ENCODE data around the gene ANKRD7.
A peak's percentile ranks its signal among the peaks of the same experiment; 100 is the strongest.

Gene ANKRD7

GRCh38 chr7:118224521-118224920 lies at the start of gene ANKRD7:
Gene ANKRD7, plus strand, starts transcription at chr7:118224704. Its CDS starts 127 bp downstream, at chr7:118224831.
- Histone ChIP-seq H3K4me2 (no peak within 1 kb of the TSS), H3K4me1 (no peaks in the 10 kb centered on the region), H3K36me3 (no peaks in the 10 kb centered on the region), H3K9me3 (replicated peaks in 1 of 11) (no peaks in the 10 kb centered on the region), H3K27me3 (no peaks in the 10 kb centered on the region), H3K9ac (no peak within 1 kb of the TSS), H4K20me1 (no peaks in the 10 kb centered on the region), H3K4me3 (no peak within 1 kb of the TSS), H3K27ac (no peak within 1 kb of the TSS)
- no peak for TF ChIP-seq Cebpa-rat (IDR thresholded peaks at IDR 0.05)

GRCh38 chr7:118175740-118176139 lies 48.8 kb upstream of the ANKRD7 start:
- Histone ChIP-seq H4K20me1 (no peaks in the 10 kb centered on the region), H3K9me3 (replicated peaks in 1 of 11) (no peaks in the 10 kb centered on the region), H3K9ac (no peak overlapping the region), H3K4me2 (peak overlapping the region in 7 of 11 experiments; percentile 5 to 39 (median 20); a peak in 10 of 22 replicates), H3K4me3 (no peak overlapping the region), H3K27ac (no peak overlapping the region), H3K27me3 (no peaks in the 10 kb centered on the region), H3K36me3 (no peaks in the 10 kb centered on the region), H3K4me1 (peaks cover 0 to 9% (median 6%) of the 10 kb centered on the region in 10 experiments; a peak in 6 of 20 replicates)
- no peak for TF ChIP-seq Cebpa-rat (IDR thresholded peaks at IDR 0.05)

- no peaks in the 10 kb centered on the region for H3K36me3 ChIP-seq
- H3K4me2 ChIP-seq = no peak overlapping the region
- no peak overlapping the region for H3K4me3 ChIP-seq
Measured at GRCh38 chr7:118179191-118179590, 45.3 kb upstream of the ANKRD7 start.

GRCh38 chr7:118182593-118183427 lies 41.7 kb upstream of the ANKRD7 start:
- H3K9ac ChIP-seq = peak overlapping the region; percentile 94 to 99 (median 97)

More at GRCh38 chr7:118179191-118179590, 45.3 kb upstream of the ANKRD7 start:
- no peak overlapping the region for H3K9ac ChIP-seq
- no peaks in the 10 kb centered on the region for H3K27me3 ChIP-seq
- peaks cover 11 to 17% (median 15%) of the 10 kb centered on the region in 10 experiments; a peak in 13 of 20 replicates for H3K4me1 ChIP-seq
- no peak overlapping the region for H3K27ac ChIP-seq
- no peaks in the 10 kb centered on the region for H4K20me1 ChIP-seq
- H3K9me3 ChIP-seq (replicated peaks in 1 of 11) = no peaks in the 10 kb centered on the region
- no peak for TF ChIP-seq Cebpa-rat (IDR thresholded peaks at IDR 0.05)

GRCh38 chr7:118183428-118183785 lies 41.1 kb upstream of the ANKRD7 start:
- H3K9me3 ChIP-seq (replicated peaks in 1 of 11) = no peaks in the 10 kb centered on the region
- H3K4me1 ChIP-seq = peaks cover 18 to 39% (median 28%) of the 10 kb centered on the region in 10 experiments
- no peaks in the 10 kb centered on the region for H3K27me3 ChIP-seq
- H3K4me3 ChIP-seq = peak overlapping the region; percentile 70 to 92 (median 82)
- peaks cover 15 to 34% (median 23%) of the 10 kb centered on the region in 11 experiments for H3K36me3 ChIP-seq
- peak overlapping the region; percentile 96 to 99 (median 97) for H3K27ac ChIP-seq
- peaks cover 0 to 28% (median 16%) of the 10 kb centered on the region in 11 experiments; a peak in 11 of 22 replicates for H4K20me1 ChIP-seq
- peak overlapping the region; percentile 94 to 99 (median 97) for H3K9ac ChIP-seq
- peak overlapping the region; percentile 78 to 95 (median 85) for H3K4me2 ChIP-seq
- TF ChIP-seq Cebpa-rat (IDR thresholded peaks at IDR 0.05) = no peak

More at GRCh38 chr7:118182593-118183427, 41.7 kb upstream of the ANKRD7 start:
- H3K4me1 ChIP-seq = peaks cover 18 to 39% (median 28%) of the 10 kb centered on the region in 10 experiments
- peak overlapping the region; percentile 96 to 99 (median 97) for H3K27ac ChIP-seq
- H3K4me2 ChIP-seq = peak overlapping the region; percentile 78 to 95 (median 85)
- H3K36me3 ChIP-seq = peaks cover 9 to 28% (median 17%) of the 10 kb centered on the region in 11 experiments
- H4K20me1 ChIP-seq = peaks cover 0 to 22% (median 13%) of the 10 kb centered on the region in 11 experiments; a peak in 11 of 22 replicates
- H3K27me3 ChIP-seq = no peaks in the 10 kb centered on the region
- H3K4me3 ChIP-seq = peak overlapping the region; percentile 70 to 92 (median 82)
- TF ChIP-seq Cebpa-rat (IDR thresholded peaks at IDR 0.05) = no peak
- H3K9me3 ChIP-seq (replicated peaks in 1 of 11) = no peaks in the 10 kb centered on the region

- Histone ChIP-seq H3K4me1 (peaks cover 18 to 39% (median 28%) of the 10 kb centered on the region in 10 experiments), H3K9ac (peak within 1 kb of the TSS; percentile 94 to 99 (median 97)), H3K36me3 (peaks cover 20 to 39% (median 29%) of the 10 kb centered on the region in 11 experiments), H3K27me3 (no peaks in the 10 kb centered on the region), H3K4me2 (peak within 1 kb of the TSS; percentile 78 to 97 (median 88)), H3K4me3 (peak within 1 kb of the TSS; percentile 70 to 92 (median 82)), H3K27ac (peak within 1 kb of the TSS; percentile 96 to 99 (median 97)), H3K9me3 (replicated peaks in 1 of 11) (no peaks in the 10 kb centered on the region), H4K20me1 (peaks cover 1 to 31% (median 17%) of the 10 kb centered on the region in 11 experiments; a peak in 13 of 22 replicates)
- TF ChIP-seq Cebpa-rat (IDR thresholded peaks at IDR 0.05) = no peak
Measured at GRCh38 chr7:118183786-118184564, 40.5 kb upstream of the ANKRD7 start, which contains the start of gene LSM8. Gene LSM8, plus strand, starts transcription at chr7:118184164. Its CDS starts 60 bp downstream, at chr7:118184224.

- Histone ChIP-seq H3K36me3 (peaks cover 26 to 45% (median 35%) of the 10 kb centered on the region in 11 experiments), H3K9ac (peak overlapping the region; percentile 94 to 99 (median 97)), H3K27ac (peak overlapping the region; percentile 96 to 99 (median 97)), H3K4me1 (peaks cover 18 to 39% (median 28%) of the 10 kb centered on the region in 10 experiments), H3K4me2 (peak overlapping the region; percentile 74 to 97 (median 85)), H3K27me3 (no peaks in the 10 kb centered on the region), H3K9me3 (replicated peaks in 1 of 11) (no peaks in the 10 kb centered on the region), H4K20me1 (peaks cover 7 to 37% (median 22%) of the 10 kb centered on the region in 11 experiments; a peak in 14 of 22 replicates), H3K4me3 (peak overlapping the region; percentile 70 to 92 (median 82))
- no peak for TF ChIP-seq Cebpa-rat (IDR thresholded peaks at IDR 0.05)
Measured at GRCh38 chr7:118184565-118184940, 40.0 kb upstream of the ANKRD7 start.

- no peaks in the 10 kb centered on the region for H3K27me3 ChIP-seq
- no peak for TF ChIP-seq Cebpa-rat (IDR thresholded peaks at IDR 0.05)
- peaks cover 34 to 53% (median 40%) of the 10 kb centered on the region in 11 experiments for H3K36me3 ChIP-seq
- H3K9ac ChIP-seq = peak overlapping the region; percentile 94 to 99 (median 97)
- H3K4me2 ChIP-seq = peak overlapping the region; percentile 74 to 97 (median 85)
- H3K27ac ChIP-seq = peak overlapping the region; percentile 96 to 99 (median 97); a peak in 19 of 22 replicates
- peaks cover 8 to 39% (median 24%) of the 10 kb centered on the region in 11 experiments; a peak in 14 of 22 replicates for H4K20me1 ChIP-seq
- H3K4me1 ChIP-seq = peaks cover 18 to 39% (median 28%) of the 10 kb centered on the region in 10 experiments
- no peaks in the 10 kb centered on the region for H3K9me3 ChIP-seq (replicated peaks in 1 of 11)
- peak overlapping the region; percentile 70 to 92 (median 82) for H3K4me3 ChIP-seq
Measured at GRCh38 chr7:118185163-118185860, 39.2 kb upstream of the ANKRD7 start.
